Naive thymus-derived CD4-positive, alpha-beta T cell (primary cell): ENCODE data around the gene ZBTB20. TPM values are rescaled to one million over a fixed set of nuclear protein-coding genes. Genes with fewer than 3 reads are reported as not detected.

Experiments used
- ATAC-seq: fragments of 150-1000 bp; cut with Tn5 transposase; 2 replicates; pipeline ENCODE4 v1.10.0; 2021; ENCODE audit warnings: mild to moderate bottlenecking, moderate library complexity
- CTCF ChIA-PET: fragments of 350-600 bp; sonication (Branson Sonifier 250); formaldehyde crosslinking; loops from one replicate; lab custom pipeline; 2021; ENCODE audit warnings: antibody characterized with exemption; lab: Charles Lee
- POLR2A ChIA-PET: fragments of 350-600 bp; sonication (Branson Sonifier 250); formaldehyde crosslinking; loops from one replicate; lab custom pipeline; 2021; ENCODE audit warnings: antibody characterized with exemption, inconsistent platforms; lab: Charles Lee
- DNase-seq, 9 donors: peaks; one replicate each; pipeline versions ENCODE4 v3.0.0 to v3.0.0-alpha.2; 2020 to 2022; ENCODE audit warnings: mixed read lengths in 1 of 9
- H3K27ac ChIP-seq: one replicate; pipeline ENCODE4 v1.7.0; 2013; ENCODE audit warnings: mild to moderate bottlenecking, low read depth, low read length, moderate library complexity
- H3K27me3 ChIP-seq, 2 donors: one replicate each; pipeline ENCODE4 v1.7.0; 2013; ENCODE audit warnings: low read length in 2 of 2, mild to moderate bottlenecking in 2 of 2, moderate library complexity in 2 of 2; ENCODE audit not compliant: control insufficient read depth in 2 of 2, insufficient read depth in 2 of 2
- H3K36me3 ChIP-seq, 3 experiments: 1 replicate in 2 of 3; 2 replicates in 1 of 3; pipeline ENCODE4 v1.7.0; 2013; ENCODE audit warnings: low read length in 3 of 3, mild to moderate bottlenecking in 3 of 3, moderate library complexity in 1 of 3; ENCODE audit not compliant: insufficient read depth in 3 of 3, control insufficient read depth in 2 of 3
- H3K4me1 ChIP-seq, 2 donors: one replicate each; pipeline ENCODE4 v1.7.0; 2013; ENCODE audit warnings: low read length in 2 of 2, mild to moderate bottlenecking in 2 of 2, moderate library complexity in 1 of 2; ENCODE audit not compliant: control insufficient read depth in 2 of 2, insufficient read depth in 2 of 2
- H3K4me3 ChIP-seq: 2 replicates; pipeline ENCODE4 v1.7.0; 2013; ENCODE audit warnings: mild to moderate bottlenecking, low read length
- H3K9me3 ChIP-seq, 3 experiments: 1 replicate in 2 of 3; 2 replicates in 1 of 3; pipeline ENCODE4 v1.7.0; 2013; ENCODE audit warnings: low read length in 3 of 3; ENCODE audit not compliant: control insufficient read depth in 2 of 3
- H3K27ac Mint-ChIP-seq, 9 donors: one replicate each; pipeline ENCODE4 v1.8.0; 2020 to 2022; ENCODE audit warnings: mixed read lengths in 9 of 9, mild to moderate bottlenecking in 8 of 9, moderate library complexity in 5 of 9, inconsistent platforms in 2 of 9
- H3K27me3 Mint-ChIP-seq, 5 donors: one replicate each; pipeline ENCODE4 v1.8.0; 2021 to 2022; ENCODE audit warnings: mixed read lengths in 5 of 5, mild to moderate bottlenecking in 1 of 5
- H3K36me3 Mint-ChIP-seq, 5 donors: one replicate each; pipeline ENCODE4 v1.8.0; 2020 to 2022; ENCODE audit warnings: mixed read lengths in 5 of 5, mild to moderate bottlenecking in 3 of 5, inconsistent platforms in 1 of 5
- H3K4me1 Mint-ChIP-seq, 7 donors: one replicate each; pipeline ENCODE4 v1.8.0; 2020 to 2022; ENCODE audit warnings: mixed read lengths in 7 of 7, mild to moderate bottlenecking in 3 of 7, inconsistent platforms in 1 of 7
- H3K4me3 Mint-ChIP-seq, 10 donors: one replicate each; pipeline ENCODE4 v1.8.0; 2020 to 2022; ENCODE audit warnings: mild to moderate bottlenecking in 10 of 10, mixed read lengths in 10 of 10, moderate library complexity in 6 of 10, inconsistent platforms in 2 of 10
- H3K9me3 Mint-ChIP-seq, 11 donors: one replicate each; pipeline ENCODE4 v1.8.0; 2020 to 2022; ENCODE audit warnings: mixed read lengths in 11 of 11, mild to moderate bottlenecking in 4 of 11, inconsistent platforms in 1 of 11, moderate library complexity in 1 of 11
- intact Hi-C, 2 donors: fragments of 100-400 bp; cut with micrococcal nuclease; formaldehyde crosslinking; loops; one replicate each; pipeline ENCODE4 v1.15.1; 2023
- polyA plus RNA-seq, 2 donors: library from polyadenylated mRNA; unstranded; fragments of 300-500 nt; fragmentation: Illumina TruSeq; gene quantifications; one replicate each; pipeline ENCODE4 v1.2.3, GENCODE V29; 2021
- total RNA-seq, 6 experiments: library from RNA in 5 of 6; stranded (reverse) in 5 of 6; gene quantifications; 1 replicate in 5 of 6; 2 replicates in 1 of 6; pipeline ENCODE4 v1.2.3 and lab custom pipeline; 2021 to 2026

Gene ZBTB20
- total and polyA plus RNA-seq, 7 experiments from 2014 or later, result 14.9 to 69.5 (median 59.2) TPM

DNA sequence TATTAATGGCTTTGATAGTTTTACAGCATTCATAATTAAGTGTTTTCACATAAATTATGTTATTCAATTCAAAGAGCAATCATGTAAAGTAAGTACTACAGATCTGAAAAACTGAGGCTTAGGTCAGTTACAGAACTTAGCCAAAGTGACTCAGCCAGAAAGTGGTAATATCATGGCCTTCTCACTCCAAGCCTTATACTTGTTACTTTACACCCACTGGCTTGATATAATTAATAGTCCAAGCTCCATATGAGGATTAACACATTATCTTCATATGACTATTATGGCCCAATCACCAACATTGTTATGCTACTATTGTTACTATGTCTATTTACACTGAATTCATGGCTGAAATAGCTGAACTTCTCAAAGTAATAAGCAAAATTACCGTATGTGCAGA is 802.6 kb downstream of the ZBTB20 start:
- no peaks in the 10 kb centered on the region for H3K9me3 Mint-ChIP-seq
- H3K9me3 ChIP-seq, result no peaks in the 10 kb centered on the region
- ChIA-PET CTCF (no interaction called here), POLR2A (no interaction called here)
- no peaks in the 10 kb centered on the region for H3K4me1 ChIP-seq
- no peak for ATAC-seq
- H3K4me1 Mint-ChIP-seq, result peaks cover 0 to 10% (median 6%) of the 10 kb centered on the region in 7 donors
- no peak overlapping the region for H3K27ac ChIP-seq
- no peak overlapping the region for H3K4me3 Mint-ChIP-seq
- H3K36me3 Mint-ChIP-seq, result peaks cover 2 to 73% (median 39%) of the 10 kb centered on the region in 5 donors
- peaks cover 0 to 11% (median 0%) of the 10 kb centered on the region in 3 experiments for H3K36me3 ChIP-seq
- no peak for DNase-seq
- H3K27me3 Mint-ChIP-seq, result no peaks in the 10 kb centered on the region
- no peak overlapping the region for H3K4me3 ChIP-seq
- no peaks in the 10 kb centered on the region for H3K27me3 ChIP-seq
- intact Hi-C loops, result no loop called here
- H3K27ac Mint-ChIP-seq, result no peak overlapping the region

DNA sequence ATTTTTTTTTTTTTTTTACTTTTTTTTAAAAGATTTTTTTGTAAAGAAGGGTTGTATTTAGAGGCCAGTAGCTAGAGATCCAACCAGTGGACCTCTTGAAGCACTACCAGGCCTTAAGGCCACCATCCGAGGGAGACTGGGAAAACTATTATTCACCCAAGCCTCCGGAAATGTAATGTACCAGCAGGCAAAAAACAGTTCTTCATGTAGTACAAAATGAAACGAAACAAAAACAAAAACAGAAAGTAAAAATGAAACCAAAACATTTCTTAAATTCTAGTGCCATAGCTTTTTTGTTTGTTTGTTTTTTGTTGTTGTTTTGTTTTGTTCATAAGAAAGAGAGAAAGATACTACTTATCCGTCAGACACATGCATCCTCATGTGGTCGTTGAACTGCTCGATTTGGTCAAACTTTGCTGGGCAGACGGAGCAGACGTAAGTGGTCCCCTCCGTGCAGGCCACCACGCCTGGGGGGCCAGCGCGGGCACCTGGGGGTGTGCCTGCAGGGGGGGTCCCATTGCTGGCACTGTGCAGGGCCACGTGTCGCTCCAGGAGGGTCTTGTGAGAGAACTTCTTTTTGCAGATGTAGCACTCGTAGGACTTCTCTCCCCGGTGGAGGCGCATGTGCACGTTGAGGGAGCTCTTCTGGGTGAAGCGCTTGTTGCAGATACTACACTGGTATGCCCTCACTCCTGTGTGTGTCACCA is 808.3 kb downstream of the ZBTB20 start:
- intact Hi-C loops, result loop anchor here in 1 of 2 donors (1.0 kb wide), 1 partner anchor 126 kb away; no protein-coding TSS in a partner anchor
- peak overlapping the region in 2 of 10 donors; percentile 23 to 59 for H3K4me3 Mint-ChIP-seq
- ATAC-seq, result no peak
- Histone ChIP-seq H3K36me3 (peaks cover 0 to 20% (median 0%) of the 10 kb centered on the region in 3 experiments), H3K27ac (no peak overlapping the region), H3K4me1 (peaks cover 0 to 13% of the 10 kb centered on the region in 2 donors), H3K9me3 (no peaks in the 10 kb centered on the region), H3K4me3 (no peak overlapping the region), H3K27me3 (no peaks in the 10 kb centered on the region)
- peak overlapping the region in 1 of 9 donors; percentile 82 for H3K27ac Mint-ChIP-seq
- H3K27me3 Mint-ChIP-seq, result no peaks in the 10 kb centered on the region
- no peak for DNase-seq
- H3K4me1 Mint-ChIP-seq, result peaks cover 0 to 17% (median 4%) of the 10 kb centered on the region in 7 donors
- POLR2A ChIA-PET, result interaction anchor here (0.7 kb wide), 1 partner anchor 51 kb away, joined by 6 read pairs; no protein-coding TSS in a partner anchor
- H3K9me3 Mint-ChIP-seq, result peaks cover 0 to 3% (median 0%) of the 10 kb centered on the region in 11 donors
- CTCF ChIA-PET, result no interaction called here
- peaks cover 10 to 70% (median 39%) of the 10 kb centered on the region in 5 donors for H3K36me3 Mint-ChIP-seq

DNA sequence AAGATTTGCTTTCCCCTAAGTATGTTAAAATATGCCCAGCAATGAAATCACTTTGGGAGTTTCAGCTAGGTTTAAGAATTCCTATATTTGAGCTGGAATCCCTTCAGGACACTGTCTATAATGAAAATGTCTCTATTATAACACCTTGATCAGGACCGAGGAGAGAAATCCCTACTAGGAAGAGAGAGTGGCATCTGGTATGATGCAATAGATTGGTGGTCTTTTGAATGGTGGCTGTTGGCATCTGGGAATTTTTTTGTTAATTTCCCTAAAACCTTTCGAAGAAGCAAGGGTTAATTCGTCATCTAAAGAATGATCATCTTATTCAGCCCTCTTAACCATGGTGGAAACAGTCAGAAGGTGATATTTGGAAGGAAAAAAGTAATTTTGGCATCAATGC is 810.2 kb downstream of the ZBTB20 start:
- intact Hi-C loops, result loop anchor here in 1 of 2 donors (1.0 kb wide), 4 partner anchors 46 to 601 kb away; no protein-coding TSS in a partner anchor
- DNase-seq, result no peak
- Histone ChIP-seq H3K4me3 (no peak overlapping the region), H3K27ac (no peak overlapping the region), H3K27me3 (no peaks in the 10 kb centered on the region), H3K4me1 (peaks cover 0 to 32% of the 10 kb centered on the region in 2 donors), H3K36me3 (peaks cover 0 to 20% (median 0%) of the 10 kb centered on the region in 3 experiments), H3K9me3 (no peaks in the 10 kb centered on the region)
- ATAC-seq, result no peak
- no peak overlapping the region for H3K4me3 Mint-ChIP-seq
- H3K27ac Mint-ChIP-seq, result peak overlapping the region in 1 of 9 donors; percentile 9
- H3K4me1 Mint-ChIP-seq, result peaks cover 0 to 25% (median 4%) of the 10 kb centered on the region in 7 donors
- H3K9me3 Mint-ChIP-seq, result peaks cover 0 to 8% (median 0%) of the 10 kb centered on the region in 11 donors
- H3K36me3 Mint-ChIP-seq, result peaks cover 10 to 71% (median 43%) of the 10 kb centered on the region in 5 donors
- ChIA-PET POLR2A (interaction anchor here (1.4 kb wide), 1 partner anchor 123 kb away, joined by 3 read pairs; no protein-coding TSS in a partner anchor), CTCF (interaction anchor here (0.9 to 1.8 kb wide), 2 partner anchors 119 to 184 kb away, joined by 3 to 11 read pairs; no protein-coding TSS in a partner anchor)
- no peaks in the 10 kb centered on the region for H3K27me3 Mint-ChIP-seq

DNA sequence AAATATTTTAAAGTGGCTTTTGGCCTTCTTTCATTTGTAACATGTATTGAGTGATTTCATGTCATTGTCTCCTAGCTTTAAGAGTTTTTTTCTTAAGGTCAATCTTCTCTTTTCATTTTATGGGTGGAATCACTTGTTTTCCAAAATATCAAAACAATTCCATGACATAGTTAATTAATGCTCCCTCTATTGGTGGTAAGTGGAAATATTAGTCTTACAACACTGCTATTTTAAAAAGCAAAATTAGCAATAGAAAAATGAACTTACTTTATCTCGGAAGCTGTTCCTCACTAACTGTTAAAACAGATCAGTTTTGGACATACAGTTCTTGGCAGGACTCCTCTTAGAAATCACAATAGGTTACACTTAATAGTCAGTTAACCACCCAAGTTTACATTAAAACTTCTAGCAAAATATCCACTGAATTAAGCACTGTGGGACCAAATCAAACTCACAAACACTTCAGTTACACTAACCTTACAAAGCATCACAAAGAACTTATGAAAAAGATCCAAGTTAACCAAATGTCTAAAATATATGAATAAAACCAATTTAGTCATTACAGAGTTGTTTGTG is 810.9 kb downstream of the ZBTB20 start:
- Histone ChIP-seq H3K4me1 (peaks cover 0 to 38% of the 10 kb centered on the region in 2 donors), H3K4me3 (no peak overlapping the region), H3K9me3 (no peaks in the 10 kb centered on the region), H3K27ac (no peak overlapping the region), H3K36me3 (peaks cover 0 to 20% (median 0%) of the 10 kb centered on the region in 3 experiments), H3K27me3 (no peaks in the 10 kb centered on the region)
- H3K27me3 Mint-ChIP-seq, result no peaks in the 10 kb centered on the region
- peaks cover 0 to 25% (median 4%) of the 10 kb centered on the region in 7 donors for H3K4me1 Mint-ChIP-seq
- CTCF ChIA-PET, result interaction anchor here (0.8 to 1.8 kb wide), 3 partner anchors 12 to 184 kb away, joined by 3 to 11 read pairs (median 3); no protein-coding TSS in a partner anchor
- H3K9me3 Mint-ChIP-seq, result peaks cover 0 to 8% (median 0%) of the 10 kb centered on the region in 11 donors
- POLR2A ChIA-PET, result interaction anchor here (1.4 kb wide), 1 partner anchor 123 kb away, joined by 3 read pairs; no protein-coding TSS in a partner anchor
- peaks cover 15 to 72% (median 48%) of the 10 kb centered on the region in 5 donors for H3K36me3 Mint-ChIP-seq
- ATAC-seq, result no peak
- H3K4me3 Mint-ChIP-seq, result no peak overlapping the region
- intact Hi-C loops, result loop anchor here in 1 of 2 donors (1.0 kb wide), 4 partner anchors 45 to 600 kb away; no protein-coding TSS in a partner anchor
- peak overlapping the region in 1 of 9 donors; percentile 9 for H3K27ac Mint-ChIP-seq
- DNase-seq, result peak in 2 of 9 donors; percentile 2 to 4

DNA sequence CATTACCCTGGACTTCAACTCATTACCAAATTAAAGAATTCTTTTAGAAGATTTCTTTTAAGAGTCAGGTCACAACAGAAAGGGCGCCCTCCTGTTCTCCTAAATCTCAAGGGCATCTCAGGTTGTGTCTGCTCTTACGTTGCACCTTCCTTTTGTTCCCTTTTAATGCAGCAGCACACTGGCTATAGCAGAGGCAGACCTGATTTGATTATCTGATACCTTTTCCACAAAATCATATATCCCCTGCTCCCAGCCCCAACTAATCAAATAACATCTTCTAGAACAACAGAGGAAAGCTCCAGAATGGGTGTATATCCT is 813.2 kb downstream of the ZBTB20 start:
- Histone ChIP-seq H3K36me3 (peaks cover 0 to 8% (median 0%) of the 10 kb centered on the region in 3 experiments), H3K27ac (no peak overlapping the region), H3K4me3 (no peak overlapping the region), H3K4me1 (peaks cover 0 to 35% of the 10 kb centered on the region in 2 donors), H3K27me3 (no peaks in the 10 kb centered on the region), H3K9me3 (no peaks in the 10 kb centered on the region)
- Mint-ChIP-seq H3K4me3 (no peak overlapping the region), H3K9me3 (peaks cover 0 to 10% (median 0%) of the 10 kb centered on the region in 11 donors), H3K27ac (no peak overlapping the region), H3K27me3 (no peaks in the 10 kb centered on the region), H3K4me1 (peaks cover 0 to 30% (median 5%) of the 10 kb centered on the region in 7 donors), H3K36me3 (peaks cover 11 to 65% (median 49%) of the 10 kb centered on the region in 5 donors)
- ATAC-seq (no peak), DNase-seq (no peak)
- ChIA-PET POLR2A (no interaction called here), CTCF (interaction anchor here (1.4 kb wide), 1 partner anchor 182 kb away, joined by 3 read pairs; no protein-coding TSS in a partner anchor)
- intact Hi-C loops, result no loop called here

DNA sequence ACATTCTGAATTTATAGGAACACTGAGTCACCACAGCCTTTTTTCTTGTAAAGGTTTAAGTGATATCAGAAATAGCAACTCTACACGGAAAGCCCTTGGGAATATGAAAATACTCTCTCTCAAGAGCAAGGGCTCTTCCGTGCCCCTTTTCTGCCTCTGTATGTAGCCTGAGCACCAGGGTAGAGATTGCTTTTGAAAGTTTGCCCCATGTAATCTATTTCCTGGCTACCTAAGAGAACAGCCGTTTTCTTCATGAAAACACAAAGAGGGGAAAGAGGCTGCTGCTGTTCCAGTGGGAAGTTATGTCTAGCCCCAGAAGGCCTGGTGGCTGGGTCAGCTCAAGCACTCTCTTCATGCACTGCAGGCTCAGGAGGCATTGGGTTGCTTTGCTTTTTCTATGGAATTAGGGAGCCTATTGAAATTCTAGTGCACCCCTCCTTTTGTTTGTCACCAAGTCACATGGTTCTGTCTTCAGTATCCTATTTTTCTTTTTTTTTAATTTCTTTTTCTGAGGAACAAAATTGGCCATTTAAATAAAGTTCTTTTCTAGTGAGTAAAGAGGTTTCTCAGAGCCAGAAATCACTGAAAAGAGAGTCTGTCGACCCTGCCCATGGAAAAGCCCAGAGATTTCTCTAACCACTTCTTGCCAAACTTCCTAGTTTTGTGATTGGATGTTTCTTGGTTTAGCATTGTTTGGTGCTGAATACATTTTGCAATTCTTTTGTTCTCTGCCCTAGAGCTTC is 813.7 kb downstream of the ZBTB20 start:
- Mint-ChIP-seq H3K36me3 (peaks cover 8 to 70% (median 54%) of the 10 kb centered on the region in 5 donors), H3K27ac (peak overlapping the region in 1 of 9 donors; percentile 54), H3K27me3 (no peaks in the 10 kb centered on the region), H3K9me3 (peaks cover 0 to 8% (median 0%) of the 10 kb centered on the region in 11 donors), H3K4me1 (peaks cover 0 to 31% (median 7%) of the 10 kb centered on the region in 7 donors), H3K4me3 (no peak overlapping the region)
- Histone ChIP-seq H3K27me3 (no peaks in the 10 kb centered on the region), H3K4me1 (peaks cover 0 to 32% of the 10 kb centered on the region in 2 donors), H3K27ac (no peak overlapping the region), H3K4me3 (no peak overlapping the region), H3K9me3 (no peaks in the 10 kb centered on the region), H3K36me3 (peaks cover 0 to 4% (median 0%) of the 10 kb centered on the region in 3 experiments)
- intact Hi-C loops, result no loop called here
- ChIA-PET POLR2A (no interaction called here), CTCF (no interaction called here)
- DNase-seq, result no peak
- no peak for ATAC-seq
